Heart left ventricle (tissue), 13 donors: ENCODE measurements around the gene MATR3.

Experiments used
- POLR2A ChIP-seq, 2 donors: fragments of 450-650 bp; IDR thresholded peaks; one replicate each; pipeline ENCODE4 v1.6.1; 2017; ENCODE audit warnings: antibody characterized with exemption in 2 of 2, mild to moderate bottlenecking in 2 of 2, moderate library complexity in 2 of 2
- TF ChIP-seq, protein P1 (sequence below), 12 donors: fragments of 200-600 bp; sonication (generic) in 4 of 12; IDR thresholded peaks; one replicate each; pipeline versions ENCODE4 v1.5.0 to v1.8.0; 2018 to 2022; ENCODE audit warnings: antibody characterized with exemption in 12 of 12, mild to moderate bottlenecking in 5 of 12
- donor health status: ischemic (EF 13 %, LVEDD 7.1; RV severe dilation, severe dysfunction).
- donor health status: DM: no; HTN: yes; CAD: no.
- donor health status: DM: no; HTN: no; CAD: no.
- donor health status: ischemic (EF 25% LVEDD 6.9; RV normal size, moderate dysfunction).
- donor health status: ischemic (EF 25% LVEDD 5.7; RV mildly dilated, moderate dysfunction).
- donor health status: ischemic (EF 35%, LVEDD 5.7; RV mildly dilated, moderate dysfunction).
- donor health status: nonischemic (EF 11% LVEDD 7.7; RV severe dilation, severe dysfunction).
- donor health status: DM: yes; HTN: yes; CAD: no.
- donor health status: PGD.
- donor health status: ischemic (EF 29% LVEDD 5.4; RV normal size, mild dysfunction).
- donor health status: nonischemic (EF 23%, LVEDD 6.1; RV moderate dilation, normal function).

DNA sequence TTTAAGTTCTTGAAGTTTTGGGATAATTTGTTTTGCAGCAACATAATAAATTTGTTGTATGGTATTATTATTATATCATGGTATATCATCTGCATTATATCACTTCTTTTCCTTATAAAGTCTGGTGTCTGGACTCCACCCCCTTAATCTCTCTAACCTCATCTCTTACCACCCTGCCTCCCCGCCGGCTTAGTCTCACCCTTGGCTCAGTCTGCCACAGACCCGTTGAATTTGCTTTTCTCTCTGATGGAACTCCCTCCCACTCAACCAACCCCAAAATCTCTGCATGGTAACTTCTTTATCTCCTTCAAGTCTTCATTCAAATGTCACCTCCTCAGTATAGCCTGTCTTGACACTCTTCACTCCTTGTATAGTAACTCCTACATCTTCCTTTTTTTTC is 29.6 kb upstream of the MATR3 start:
- TF ChIP-seq, protein P1, sequence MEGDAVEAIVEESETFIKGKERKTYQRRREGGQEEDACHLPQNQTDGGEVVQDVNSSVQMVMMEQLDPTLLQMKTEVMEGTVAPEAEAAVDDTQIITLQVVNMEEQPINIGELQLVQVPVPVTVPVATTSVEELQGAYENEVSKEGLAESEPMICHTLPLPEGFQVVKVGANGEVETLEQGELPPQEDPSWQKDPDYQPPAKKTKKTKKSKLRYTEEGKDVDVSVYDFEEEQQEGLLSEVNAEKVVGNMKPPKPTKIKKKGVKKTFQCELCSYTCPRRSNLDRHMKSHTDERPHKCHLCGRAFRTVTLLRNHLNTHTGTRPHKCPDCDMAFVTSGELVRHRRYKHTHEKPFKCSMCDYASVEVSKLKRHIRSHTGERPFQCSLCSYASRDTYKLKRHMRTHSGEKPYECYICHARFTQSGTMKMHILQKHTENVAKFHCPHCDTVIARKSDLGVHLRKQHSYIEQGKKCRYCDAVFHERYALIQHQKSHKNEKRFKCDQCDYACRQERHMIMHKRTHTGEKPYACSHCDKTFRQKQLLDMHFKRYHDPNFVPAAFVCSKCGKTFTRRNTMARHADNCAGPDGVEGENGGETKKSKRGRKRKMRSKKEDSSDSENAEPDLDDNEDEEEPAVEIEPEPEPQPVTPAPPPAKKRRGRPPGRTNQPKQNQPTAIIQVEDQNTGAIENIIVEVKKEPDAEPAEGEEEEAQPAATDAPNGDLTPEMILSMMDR (IDR thresholded peaks at IDR 0.05), result no peak
- TF ChIP-seq POLR2A (IDR thresholded peaks at IDR 0.05), result no peak
